H7 (cell line): ENCODE measurements around the gene DRICH1. TPM values are rescaled to one million over a fixed set of nuclear protein-coding genes. Genes with fewer than 3 reads are reported as not detected.
"Not testable (repeated sequence)": the region's sequence is repeated elsewhere in the genome, so short reads cannot be mapped to it uniquely, and the experiment has no call there.

Experiments
- DNase-seq: peaks from one replicate; pipeline ENCODE4 v3.0.0; 2012
- H3K27me3 ChIP-seq: 2 replicates; pipeline ENCODE4 v1.6.0; 2011; ENCODE audit warnings: mild to moderate bottlenecking, low read length; ENCODE audit not compliant: control insufficient read depth, insufficient read depth
- H3K36me3 ChIP-seq: replicated peaks from 2 replicates; pipeline ENCODE4 v1.5.1; 2011; ENCODE audit warnings: low read length; ENCODE audit not compliant: control insufficient read depth, insufficient read depth
- H3K4me3 ChIP-seq: 2 replicates; pipeline ENCODE4 v1.5.1; 2011; ENCODE audit warnings: low read depth, mild to moderate bottlenecking, control low read depth, low read length, moderate library complexity; ENCODE audit not compliant: insufficient read depth
- total RNA-seq: library from RNA; depleted of rRNA; stranded (reverse); fragments of >200 nt; shearing (Covaris generic); gene quantifications from 2 replicates; pipeline ENCODE4 v1.2.3, GENCODE V29; 2014; rRNA removed

The DRICH1 gene
- total RNA-seq, 1 experiment from 2014 or later = not detected

DNA sequence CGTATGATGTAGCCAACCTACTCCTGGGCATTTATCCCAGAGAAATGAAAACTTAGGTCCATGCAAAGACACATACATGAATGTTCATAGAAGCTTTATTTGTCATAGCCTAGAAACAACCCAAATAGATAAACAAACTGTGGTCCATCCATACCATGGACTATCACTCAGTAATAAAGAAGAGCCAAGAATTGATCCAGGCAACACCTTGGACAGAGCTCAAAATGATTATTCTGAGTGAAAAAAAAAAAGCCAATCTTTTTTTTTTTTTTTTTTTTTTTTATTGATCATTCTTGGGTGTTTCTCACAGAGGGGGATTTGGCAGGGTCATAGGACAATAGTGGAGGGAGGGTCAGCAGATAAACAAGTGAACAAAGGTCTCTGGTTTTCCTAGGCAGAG lies 71.9 kb downstream of the DRICH1 start:
- not testable (repeated sequence) for H3K4me3 ChIP-seq, H3K36me3 ChIP-seq, DNase-seq, H3K27me3 ChIP-seq

Other genes with a start within 250 kb of the DRICH1 start
- not detected in 2 replicates for gene IGLL1, start 52.0 kb downstream of the DRICH1 start, total RNA-seq
- not detected in 2 replicates for gene RGL4, start 58.7 kb upstream of the DRICH1 start, total RNA-seq
- 1.7 and 2.3 TPM in 2 replicates for gene ZNF70, start 118.8 kb upstream of the DRICH1 start, total RNA-seq
- not detected in 2 replicates for gene VPREB3, start 122.1 kb upstream of the DRICH1 start, total RNA-seq
- gene C22orf15, start 130.7 kb upstream of the DRICH1 start, total RNA-seq = 1.8 and 3.7 TPM in 2 replicates
- 55.6 and 60.9 TPM in 2 replicates for gene CHCHD10, start 135.7 kb upstream of the DRICH1 start, total RNA-seq
- gene MMP11, start 140.5 kb upstream of the DRICH1 start, total RNA-seq = 7.8 and 12.8 TPM in 2 replicates
- gene SMARCB1, start 154.6 kb upstream of the DRICH1 start, total RNA-seq = 79.1 and 86.5 TPM in 2 replicates
- gene DERL3, start 206.7 kb upstream of the DRICH1 start, total RNA-seq = 5.0 and 9.3 TPM in 2 replicates
- gene SLC2A11, start 225.6 kb upstream of the DRICH1 start, total RNA-seq = 10.7 and 17.4 TPM in 2 replicates